Neural cell (in vitro differentiated cells): ENCODE results near the gene HBEGF. TPM values are rescaled to one million over a fixed set of nuclear protein-coding genes. Genes with fewer than 3 reads are reported as not detected.

Experiments
- H2AFZ ChIP-seq: fragments of 200-600, 300-800 bp; sonication (generic), shearing (Covaris generic); 2 replicates; pipeline ENCODE4 v1.6.0; 2014; ENCODE audit warnings: low read depth, mild to moderate bottlenecking, antibody characterized with exemption, low read length, moderate library complexity
- H3F3A ChIP-seq: fragments of 200-600 bp; shearing (Covaris generic); 2 replicates; pipeline ENCODE4 v1.6.1; 2016; ENCODE audit warnings: mild to moderate bottlenecking, moderate library complexity, mixed read lengths, antibody characterized with exemption, low read length; ENCODE audit not compliant: insufficient read depth, poor library complexity, severe bottlenecking
- H3K27ac ChIP-seq: fragments of 200-600, 300-800 bp; sonication (generic), shearing (Covaris generic); 2 replicates; pipeline ENCODE4 v1.5.1; 2014; ENCODE audit warnings: mild to moderate bottlenecking, low read length, moderate library complexity
- H3K27me3 ChIP-seq: fragments of 300-800, 200-600 bp; sonication (generic), shearing (Covaris generic); 2 replicates; pipeline ENCODE4 v1.6.0; 2014; ENCODE audit warnings: mild to moderate bottlenecking, low read depth, low read length, moderate library complexity; ENCODE audit not compliant: insufficient read depth
- H3K36me3 ChIP-seq: fragments of 300-800, 200-600 bp; sonication (generic), shearing (Covaris generic); 2 replicates; pipeline ENCODE4 v1.5.1; 2014; ENCODE audit warnings: mild to moderate bottlenecking, antibody characterized with exemption, low read length, moderate library complexity; ENCODE audit not compliant: insufficient read depth
- H3K4me2 ChIP-seq: fragments of 300-800, 200-600 bp; sonication (generic), shearing (Covaris generic); 2 replicates; pipeline ENCODE4 v1.6.0; 2014; ENCODE audit warnings: mild to moderate bottlenecking, low read length
- H3K4me3 ChIP-seq: fragments of 300-800, 200-600 bp; sonication (generic), shearing (Covaris generic); 2 replicates; pipeline ENCODE4 v1.5.1; 2014; ENCODE audit warnings: mild to moderate bottlenecking, low read length, moderate library complexity
- H3K79me2 ChIP-seq: fragments of 200-600 bp; shearing (Covaris generic); replicated peaks from 2 replicates; pipeline ENCODE4 v1.6.0; 2014; ENCODE audit warnings: mild to moderate bottlenecking, low read length, moderate library complexity; ENCODE audit not compliant: insufficient read depth
- H3K9ac ChIP-seq: fragments of 300-800, 200-600 bp; sonication (generic), shearing (Covaris generic); 2 replicates; pipeline ENCODE4 v1.6.1; 2016; ENCODE audit warnings: mild to moderate bottlenecking, low read length, mixed read lengths
- H3K9me2 ChIP-seq: fragments of 200-600 bp; shearing (Covaris generic); 2 replicates; pipeline ENCODE4 v1.6.1; 2016; ENCODE audit warnings: mild to moderate bottlenecking, low read length, mixed read lengths; ENCODE audit not compliant: insufficient read depth
- H3K9me3 ChIP-seq: fragments of 200-600, 300-800 bp; sonication (generic), shearing (Covaris generic); 2 replicates; pipeline ENCODE4 v1.6.1; 2016; ENCODE audit warnings: mild to moderate bottlenecking, mixed run types, low read length, moderate library complexity, mixed read lengths
- H4K20me1 ChIP-seq: fragments of 200-600 bp; shearing (Covaris generic); 2 replicates; pipeline ENCODE4 v1.6.1; 2016; ENCODE audit warnings: mild to moderate bottlenecking, mixed run types; ENCODE audit not compliant: insufficient read depth
- EP300 ChIP-seq: fragments of 450-650 bp; conservative IDR thresholded peaks from 2 replicates; pipeline ENCODE4 v1.6.1; 2014; ENCODE audit warnings: antibody characterized with exemption, mild to moderate bottlenecking, moderate library complexity; ENCODE audit not compliant: poor library complexity, severe bottlenecking
- EZH2 ChIP-seq: fragments of 200-600, 300-800 bp; shearing (Covaris generic), sonication (generic); IDR thresholded peaks from 2 replicates; pipeline ENCODE4 v1.6.1; 2014; ENCODE audit warnings: antibody characterized with exemption, low read length, borderline replicate concordance, mild to moderate bottlenecking; ENCODE audit not compliant: insufficient read depth, poor library complexity, severe bottlenecking
- MXI1 ChIP-seq: fragments of 450-650 bp; conservative IDR thresholded peaks from 2 replicates; pipeline ENCODE4 v1.6.1; 2014; ENCODE audit warnings: antibody characterized with exemption, mild to moderate bottlenecking; ENCODE audit not compliant: poor library complexity, severe bottlenecking
- POLR2AphosphoS5 ChIP-seq: IDR thresholded peaks from 2 replicates; pipeline ENCODE4 v1.6.1; 2012
- RAD21 ChIP-seq: fragments of 450-650 bp; conservative IDR thresholded peaks from 2 replicates; pipeline ENCODE4 v1.6.1; 2014; ENCODE audit warnings: antibody characterized with exemption, mild to moderate bottlenecking, moderate library complexity
- SMC3 ChIP-seq: fragments of 450-650 bp; conservative IDR thresholded peaks from 2 replicates; pipeline ENCODE4 v1.6.1; 2014; ENCODE audit warnings: antibody characterized with exemption, mild to moderate bottlenecking, moderate library complexity; ENCODE audit not compliant: poor library complexity
- TAF1 ChIP-seq: IDR thresholded peaks from 2 replicates; pipeline ENCODE4 v1.6.1; 2012; ENCODE audit warnings: low read depth
- polyA plus RNA-seq: library from polyadenylated mRNA; depleted of rRNA; stranded (reverse); fragments of >200 nt; gene quantifications from 2 replicates; pipeline ENCODE4 v1.2.3, GENCODE V29; 2014
- TF ChIP-seq, protein P1 (sequence below): IDR thresholded peaks from 2 replicates; pipeline ENCODE4 v1.6.1; 2012; ENCODE audit warnings: borderline replicate concordance
- TF ChIP-seq, protein P2 (sequence below): fragments of 450-650 bp; IDR thresholded peaks from 2 replicates; pipeline ENCODE4 v1.5.1; 2014; ENCODE audit warnings: antibody characterized with exemption, mild to moderate bottlenecking, moderate library complexity; ENCODE audit not compliant: poor library complexity, severe bottlenecking

The HBEGF gene
- polyA plus RNA-seq, 1 donor from 2014 or later, result 9.8 TPM

DNA sequence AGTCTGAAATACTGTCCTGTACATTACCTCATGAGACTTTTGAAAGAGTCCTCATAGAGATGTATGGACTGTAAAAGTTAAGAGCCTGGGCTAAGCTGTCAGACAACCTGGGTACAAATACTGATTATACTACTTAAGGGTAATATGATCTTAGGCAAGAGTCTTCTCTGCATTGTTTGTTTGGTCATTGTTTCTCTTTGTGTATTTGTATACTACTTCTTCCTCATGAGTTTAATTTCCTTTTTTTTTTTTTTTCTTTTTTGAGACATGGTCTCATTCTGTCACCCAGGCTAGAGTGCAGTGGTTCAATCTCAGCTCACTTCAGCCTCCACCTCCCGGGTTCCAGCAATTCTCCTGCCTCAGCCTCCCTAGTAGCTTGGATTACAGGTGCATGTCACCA is 40.9 kb downstream of the HBEGF start:
- H4K20me1 ChIP-seq, result no peaks in the 10 kb centered on the region
- H3K4me3 ChIP-seq, result no peak overlapping the region
- no peak for TF ChIP-seq SMC3
- no peak for TF ChIP-seq EP300
- no peak overlapping the region for H3K9ac ChIP-seq
- H2AFZ ChIP-seq, result no peak overlapping the region
- peaks cover 24% of the 10 kb centered on the region for H3K79me2 ChIP-seq
- H3K9me2 ChIP-seq, result no peaks in the 10 kb centered on the region
- no peaks in the 10 kb centered on the region for H3K36me3 ChIP-seq
- no peak overlapping the region for H3K4me2 ChIP-seq
- no peak overlapping the region for H3K27ac ChIP-seq
- H3F3A ChIP-seq, result no peaks in the 10 kb centered on the region
- H3K27me3 ChIP-seq, result no peaks in the 10 kb centered on the region
- no peaks in the 10 kb centered on the region for H3K9me3 ChIP-seq

DNA sequence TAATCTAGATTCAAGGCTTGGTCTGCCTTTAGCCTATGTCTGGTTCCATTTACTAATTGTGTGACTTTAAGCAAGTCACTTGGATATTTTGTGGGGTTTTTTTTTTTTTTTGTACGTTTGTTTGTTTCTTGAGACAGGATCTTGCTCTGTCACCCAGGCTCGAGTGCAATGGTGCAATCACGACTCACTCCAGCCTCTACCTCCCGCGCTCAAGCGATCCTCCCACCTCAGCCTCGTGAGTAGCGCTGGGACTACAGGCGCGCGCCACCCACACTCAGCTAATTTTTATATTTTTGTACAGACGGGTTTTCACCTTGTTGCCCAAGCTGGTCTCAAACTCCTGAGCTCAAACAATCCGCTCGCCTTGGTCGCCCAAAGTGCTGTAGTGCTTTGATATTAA is 42.4 kb downstream of the HBEGF start:
- Histone ChIP-seq H3K4me2 (no peak overlapping the region), H2AFZ (no peak overlapping the region), H3K9me3 (no peaks in the 10 kb centered on the region), H3K9me2 (no peaks in the 10 kb centered on the region), H3K36me3 (no peaks in the 10 kb centered on the region), H3K4me3 (no peak overlapping the region), H3K79me2 (peaks cover 28% of the 10 kb centered on the region), H4K20me1 (no peaks in the 10 kb centered on the region), H3K27ac (no peak overlapping the region), H3F3A (no peaks in the 10 kb centered on the region), H3K27me3 (no peaks in the 10 kb centered on the region), H3K9ac (no peak overlapping the region)
- TF ChIP-seq SMC3 (no peak), RAD21 (no peak)

DNA sequence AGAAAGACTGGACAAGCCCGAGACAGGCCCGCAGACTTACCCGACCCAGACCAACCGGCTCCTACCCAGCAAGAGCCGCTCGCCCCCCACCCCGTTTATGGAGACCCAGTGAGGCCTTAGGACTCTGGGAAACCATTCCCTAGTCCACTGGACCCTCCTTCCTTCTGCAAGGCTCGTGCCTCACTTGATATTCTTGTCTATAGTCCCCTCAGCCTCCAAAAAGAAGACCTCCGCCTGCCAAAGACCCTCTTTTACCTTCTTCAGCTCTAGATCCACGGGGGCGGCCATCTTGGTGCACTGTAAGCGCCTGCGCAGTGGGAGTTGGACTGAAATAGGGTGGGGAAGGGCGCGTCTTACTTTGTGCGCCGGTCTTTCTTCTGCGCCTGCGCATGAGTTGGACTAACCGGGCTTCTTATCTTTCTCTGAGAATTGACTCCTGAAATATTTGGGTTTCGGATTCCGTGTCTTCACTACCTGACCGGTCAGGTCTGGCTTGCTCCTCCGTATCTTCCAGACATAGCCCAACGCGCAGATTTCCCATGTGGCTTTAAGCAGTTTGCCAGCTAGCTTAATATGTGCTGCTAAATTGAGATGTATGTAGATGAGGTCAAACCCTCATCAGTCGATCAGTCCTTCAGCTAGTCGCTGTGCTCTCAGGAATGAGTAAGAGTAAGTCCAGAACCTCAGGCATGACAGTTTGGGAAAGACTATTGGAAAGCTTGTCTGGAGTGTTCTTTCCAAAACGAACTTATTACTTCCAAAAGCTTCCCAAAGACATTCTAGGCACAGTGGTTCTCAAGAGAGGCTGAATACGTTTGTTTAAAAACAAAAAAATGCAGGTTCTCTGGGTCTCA is 43.4 kb downstream of the HBEGF start, which contains the start of gene PFDN1:
Gene PFDN1, minus strand, starts transcription at position 316 of the 854 bp plus-strand sequence. Its CDS starts 28 bp downstream, at position 288.
- H3K79me2 ChIP-seq, result peaks cover 29% of the 10 kb centered on the region
- H4K20me1 ChIP-seq, result no peaks in the 10 kb centered on the region
- no peaks in the 10 kb centered on the region for H3K9me3 ChIP-seq
- H3K27ac ChIP-seq, result peak within 1 kb of the TSS; percentile 83
- H3K9ac ChIP-seq, result peak within 1 kb of the TSS; percentile 87
- H3K36me3 ChIP-seq, result no peaks in the 10 kb centered on the region
- H3F3A ChIP-seq, result no peaks in the 10 kb centered on the region
- no peaks in the 10 kb centered on the region for H3K27me3 ChIP-seq
- peak within 1 kb of the TSS; percentile 87 for H3K4me2 ChIP-seq
- H2AFZ ChIP-seq, result peak within 1 kb of the TSS; percentile 100
- H3K9me2 ChIP-seq, result no peaks in the 10 kb centered on the region
- peak within 1 kb of the TSS; percentile 81 for H3K4me3 ChIP-seq
- no peak for TF ChIP-seq EP300
- TF ChIP-seq, protein P1, sequence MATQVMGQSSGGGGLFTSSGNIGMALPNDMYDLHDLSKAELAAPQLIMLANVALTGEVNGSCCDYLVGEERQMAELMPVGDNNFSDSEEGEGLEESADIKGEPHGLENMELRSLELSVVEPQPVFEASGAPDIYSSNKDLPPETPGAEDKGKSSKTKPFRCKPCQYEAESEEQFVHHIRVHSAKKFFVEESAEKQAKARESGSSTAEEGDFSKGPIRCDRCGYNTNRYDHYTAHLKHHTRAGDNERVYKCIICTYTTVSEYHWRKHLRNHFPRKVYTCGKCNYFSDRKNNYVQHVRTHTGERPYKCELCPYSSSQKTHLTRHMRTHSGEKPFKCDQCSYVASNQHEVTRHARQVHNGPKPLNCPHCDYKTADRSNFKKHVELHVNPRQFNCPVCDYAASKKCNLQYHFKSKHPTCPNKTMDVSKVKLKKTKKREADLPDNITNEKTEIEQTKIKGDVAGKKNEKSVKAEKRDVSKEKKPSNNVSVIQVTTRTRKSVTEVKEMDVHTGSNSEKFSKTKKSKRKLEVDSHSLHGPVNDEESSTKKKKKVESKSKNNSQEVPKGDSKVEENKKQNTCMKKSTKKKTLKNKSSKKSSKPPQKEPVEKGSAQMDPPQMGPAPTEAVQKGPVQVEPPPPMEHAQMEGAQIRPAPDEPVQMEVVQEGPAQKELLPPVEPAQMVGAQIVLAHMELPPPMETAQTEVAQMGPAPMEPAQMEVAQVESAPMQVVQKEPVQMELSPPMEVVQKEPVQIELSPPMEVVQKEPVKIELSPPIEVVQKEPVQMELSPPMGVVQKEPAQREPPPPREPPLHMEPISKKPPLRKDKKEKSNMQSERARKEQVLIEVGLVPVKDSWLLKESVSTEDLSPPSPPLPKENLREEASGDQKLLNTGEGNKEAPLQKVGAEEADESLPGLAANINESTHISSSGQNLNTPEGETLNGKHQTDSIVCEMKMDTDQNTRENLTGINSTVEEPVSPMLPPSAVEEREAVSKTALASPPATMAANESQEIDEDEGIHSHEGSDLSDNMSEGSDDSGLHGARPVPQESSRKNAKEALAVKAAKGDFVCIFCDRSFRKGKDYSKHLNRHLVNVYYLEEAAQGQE, result peak; percentile 69
- TF ChIP-seq TAF1, result no peak
- peak; percentile 79 for TF ChIP-seq MXI1
- no peak for TF ChIP-seq SMC3
- peak; percentile 12 for TF ChIP-seq RAD21
- peak; percentile 93 for TF ChIP-seq POLR2AphosphoS5
- TF ChIP-seq, protein P2, sequence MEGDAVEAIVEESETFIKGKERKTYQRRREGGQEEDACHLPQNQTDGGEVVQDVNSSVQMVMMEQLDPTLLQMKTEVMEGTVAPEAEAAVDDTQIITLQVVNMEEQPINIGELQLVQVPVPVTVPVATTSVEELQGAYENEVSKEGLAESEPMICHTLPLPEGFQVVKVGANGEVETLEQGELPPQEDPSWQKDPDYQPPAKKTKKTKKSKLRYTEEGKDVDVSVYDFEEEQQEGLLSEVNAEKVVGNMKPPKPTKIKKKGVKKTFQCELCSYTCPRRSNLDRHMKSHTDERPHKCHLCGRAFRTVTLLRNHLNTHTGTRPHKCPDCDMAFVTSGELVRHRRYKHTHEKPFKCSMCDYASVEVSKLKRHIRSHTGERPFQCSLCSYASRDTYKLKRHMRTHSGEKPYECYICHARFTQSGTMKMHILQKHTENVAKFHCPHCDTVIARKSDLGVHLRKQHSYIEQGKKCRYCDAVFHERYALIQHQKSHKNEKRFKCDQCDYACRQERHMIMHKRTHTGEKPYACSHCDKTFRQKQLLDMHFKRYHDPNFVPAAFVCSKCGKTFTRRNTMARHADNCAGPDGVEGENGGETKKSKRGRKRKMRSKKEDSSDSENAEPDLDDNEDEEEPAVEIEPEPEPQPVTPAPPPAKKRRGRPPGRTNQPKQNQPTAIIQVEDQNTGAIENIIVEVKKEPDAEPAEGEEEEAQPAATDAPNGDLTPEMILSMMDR, result no peak
- no peak for TF ChIP-seq EZH2
